HG03558 (cell line): ENCODE results near the gene C10orf67.
"Not testable (repeated sequence)": the region's sequence is repeated elsewhere in the genome, so short reads cannot be mapped to it uniquely, and the experiment has no call there.

ENCODE experiments used
- ATAC-seq: cut with Tn5 transposase; IDR thresholded peaks from one replicate; pipeline ENCODE4 v1.9.1; 2021; ENCODE audit warnings: moderate number of reproducible peaks; ENCODE audit not compliant: unreplicated experiment; ENCODE audit errors: extremely low read depth

The C10orf67 gene

DNA sequence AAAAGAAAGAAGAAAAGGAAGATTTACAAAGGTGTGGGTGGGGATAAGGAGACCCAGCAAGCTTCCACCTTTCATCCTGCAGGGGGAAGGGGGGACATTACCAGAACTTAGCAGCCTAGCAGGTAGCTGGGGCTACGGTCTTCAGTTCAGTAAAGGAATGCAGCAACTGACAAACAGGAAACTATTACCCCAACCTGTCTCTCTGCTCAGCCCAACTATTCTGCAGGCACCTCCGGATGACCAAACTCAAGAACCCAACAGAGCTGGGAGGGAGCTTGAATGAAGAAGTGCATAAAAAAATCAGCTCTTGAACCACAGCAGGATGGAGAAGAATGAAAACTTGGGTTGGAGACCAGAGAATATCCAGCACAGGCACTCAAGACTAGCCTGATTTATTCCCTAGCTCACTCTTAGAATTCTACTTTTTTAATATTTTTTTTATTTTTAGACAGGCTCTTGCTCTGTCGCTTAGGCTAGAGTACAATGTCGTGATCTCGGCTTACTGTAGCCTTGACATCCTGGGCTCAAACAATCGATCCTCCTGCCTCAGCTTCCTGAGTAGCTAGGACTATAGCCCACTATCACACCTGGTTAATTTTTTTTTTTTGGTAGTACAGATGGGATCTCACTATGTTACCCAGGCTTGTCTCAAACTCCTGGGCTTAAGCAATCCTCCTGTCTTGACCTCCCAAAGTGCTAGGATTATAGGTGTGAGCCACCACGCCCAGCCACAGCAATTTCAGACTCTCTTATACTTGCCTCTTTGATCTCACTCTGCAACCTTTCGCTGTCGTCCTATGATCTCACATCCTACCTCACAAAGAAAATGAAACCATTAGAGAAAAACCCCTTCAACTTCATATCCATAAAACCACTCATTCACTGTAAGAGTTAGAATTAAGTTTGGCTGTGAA, 18.5 kb upstream of the C10orf67 start:
- ATAC-seq, result peak; percentile 20

DNA sequence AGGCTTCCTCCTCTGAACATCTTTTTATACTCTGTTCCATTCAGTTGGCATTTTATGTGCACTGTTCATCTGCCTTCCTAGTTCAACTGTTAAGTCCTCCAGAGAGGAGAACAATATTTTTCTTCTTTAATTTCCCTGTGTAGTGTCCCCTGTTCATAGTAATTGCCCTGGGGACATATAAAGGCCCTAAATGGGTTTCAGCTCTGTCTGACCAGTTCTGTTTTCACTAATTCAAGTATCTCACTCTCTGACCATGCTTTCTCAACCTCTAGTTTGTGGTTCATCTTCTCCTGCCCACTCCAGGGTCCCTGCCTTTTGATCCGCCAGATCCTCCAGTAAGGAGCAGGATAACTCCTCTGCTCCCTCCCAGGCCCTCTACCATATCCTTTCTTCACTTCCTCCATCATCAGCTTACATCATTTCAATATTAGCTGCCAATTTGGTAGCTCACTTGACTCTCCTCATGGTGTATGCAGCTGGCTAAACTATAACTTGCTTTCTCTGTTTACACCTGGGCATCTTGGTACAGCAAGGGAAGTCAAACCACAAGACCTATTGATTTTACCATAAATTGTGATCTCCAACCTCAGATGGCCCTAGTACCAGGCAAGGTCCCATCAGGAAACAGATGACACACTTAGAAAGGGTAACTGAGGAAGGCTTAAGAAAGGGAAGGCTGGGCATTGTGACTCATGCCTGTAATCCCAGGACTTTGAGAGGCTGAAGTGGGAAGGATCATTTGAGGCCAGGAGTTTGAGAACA, 17.7 kb upstream of the C10orf67 start:
- peak; percentile 32 for ATAC-seq

DNA sequence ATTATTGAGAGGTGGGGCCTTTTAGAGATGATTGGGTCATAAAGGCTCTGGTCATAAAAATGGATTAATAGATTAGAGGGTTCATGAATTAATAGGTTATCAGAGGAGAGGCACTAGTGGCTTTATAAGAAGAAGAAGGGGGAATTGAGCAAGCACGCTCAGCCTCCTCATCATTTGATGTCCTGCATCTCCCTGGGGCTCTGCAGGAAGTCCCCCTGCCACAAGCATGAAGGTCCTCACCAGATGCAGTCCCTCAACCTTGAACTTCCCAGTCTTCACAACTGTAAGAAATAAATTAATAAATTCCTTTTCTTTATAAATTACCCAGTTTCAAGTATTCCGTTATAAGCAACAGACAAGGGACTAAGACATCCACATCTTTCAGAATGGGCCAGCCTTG, 17.1 kb upstream of the C10orf67 start:
- ATAC-seq, result no peak

DNA sequence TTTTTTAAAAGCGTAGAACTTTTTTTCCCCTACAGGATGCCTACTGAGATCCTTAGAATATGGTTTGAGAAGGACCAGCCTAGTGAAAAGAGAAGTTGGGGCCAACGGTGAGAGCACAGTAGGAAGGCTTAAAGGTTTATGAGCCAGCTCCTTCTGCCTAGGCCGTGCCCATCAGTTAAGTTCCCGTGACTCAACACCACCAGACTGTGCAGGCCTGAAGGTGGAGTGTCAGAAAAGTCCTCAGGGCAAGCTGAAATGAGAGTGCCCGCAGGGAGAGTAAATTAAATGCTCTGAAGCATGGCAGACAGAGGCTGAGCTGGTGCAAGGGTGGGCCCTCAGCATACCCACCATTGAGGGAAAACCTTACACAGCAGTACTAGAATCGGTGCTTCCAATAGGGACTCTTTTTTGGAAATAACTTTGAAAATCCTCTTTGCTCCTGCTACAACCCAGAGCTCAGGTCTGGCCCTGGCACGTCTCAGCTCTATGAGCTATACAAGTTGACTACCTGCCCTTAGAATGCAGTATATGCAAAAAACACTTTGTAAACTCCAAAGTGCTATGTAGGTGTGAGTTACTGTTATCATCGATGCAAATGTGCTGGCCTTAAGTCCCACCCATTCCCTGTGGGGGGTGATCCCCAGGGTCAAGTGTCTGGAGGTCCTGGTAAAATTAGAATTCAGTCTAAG, 15.2 kb upstream of the C10orf67 start:
- ATAC-seq, result no peak

DNA sequence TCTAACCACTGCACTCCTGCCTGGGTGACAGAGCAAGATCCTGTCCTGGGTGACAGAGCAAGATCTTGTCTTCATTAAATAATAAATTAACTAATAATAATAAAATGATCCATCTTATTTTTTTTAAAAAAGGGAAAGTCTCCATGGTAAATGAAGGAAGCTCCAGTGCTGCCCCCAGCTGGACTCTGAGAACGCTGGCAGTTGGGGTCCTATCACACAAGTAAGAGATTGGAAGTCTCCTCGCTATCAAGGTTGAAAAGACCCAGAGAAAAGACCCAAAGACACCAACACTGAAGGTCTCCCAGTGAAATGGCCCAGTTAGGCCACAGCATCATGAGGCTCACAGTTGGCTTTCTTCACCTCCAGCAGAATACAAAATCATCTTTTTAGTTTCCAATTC, 13.8 kb upstream of the C10orf67 start:
- no peak for ATAC-seq

DNA sequence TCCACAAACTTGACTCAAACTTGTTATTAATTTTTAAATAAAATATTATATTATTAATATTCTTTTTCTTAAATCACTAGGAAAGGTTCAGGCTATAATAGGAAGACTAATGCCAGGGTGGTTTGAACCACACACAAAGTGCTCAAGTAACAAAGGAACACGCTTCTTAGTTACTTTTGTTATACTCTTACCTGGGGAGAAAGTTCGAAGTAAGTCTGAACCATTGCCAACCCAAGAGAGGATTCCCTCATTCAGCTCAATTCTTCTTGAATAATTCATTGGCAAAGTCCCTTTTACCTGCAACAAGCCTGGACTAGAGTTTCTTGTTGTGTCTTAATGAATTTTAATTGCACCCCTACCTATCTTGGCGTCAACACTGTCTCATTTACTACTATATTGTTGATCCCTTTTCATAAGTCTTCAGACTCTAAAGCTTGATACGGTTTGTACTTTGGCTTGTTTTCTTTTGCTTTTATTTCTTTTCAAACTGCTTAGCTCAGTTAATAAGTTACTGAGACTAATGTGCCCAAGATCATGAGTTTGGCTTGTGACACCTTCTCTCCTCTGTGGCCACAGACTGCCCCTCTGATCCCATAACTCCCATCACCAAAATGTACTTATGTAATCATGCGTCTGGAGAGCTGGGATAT, 10.2 kb upstream of the C10orf67 start:
- no peak for ATAC-seq

DNA sequence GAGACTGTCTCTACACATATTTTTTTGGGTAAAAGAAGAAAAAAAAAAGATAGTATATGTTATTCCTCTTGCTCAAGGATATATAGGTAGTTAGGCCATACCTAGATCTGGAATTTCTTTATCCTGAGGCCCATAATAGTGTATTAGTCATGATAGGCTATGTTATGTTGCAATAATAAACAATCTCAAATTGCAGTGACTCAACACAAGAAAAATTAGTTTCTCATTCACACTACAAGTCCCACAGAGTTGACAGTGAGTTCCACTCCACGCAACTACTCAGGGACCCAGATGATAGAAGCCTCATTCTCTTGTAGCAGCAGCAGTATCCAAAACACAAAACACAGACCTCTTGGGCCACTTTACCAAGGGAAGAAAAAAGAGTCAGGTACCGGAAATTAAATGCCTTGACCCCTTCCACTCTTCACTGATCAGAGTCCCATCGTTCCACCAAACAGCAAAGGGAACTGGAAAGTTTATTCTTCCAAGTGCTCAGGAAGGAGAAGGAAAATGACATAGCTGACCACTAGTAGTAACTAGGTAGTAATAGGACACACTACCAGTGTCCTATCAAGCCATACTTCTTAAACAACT, 7.4 kb upstream of the C10orf67 start:
- ATAC-seq, result no peak

DNA sequence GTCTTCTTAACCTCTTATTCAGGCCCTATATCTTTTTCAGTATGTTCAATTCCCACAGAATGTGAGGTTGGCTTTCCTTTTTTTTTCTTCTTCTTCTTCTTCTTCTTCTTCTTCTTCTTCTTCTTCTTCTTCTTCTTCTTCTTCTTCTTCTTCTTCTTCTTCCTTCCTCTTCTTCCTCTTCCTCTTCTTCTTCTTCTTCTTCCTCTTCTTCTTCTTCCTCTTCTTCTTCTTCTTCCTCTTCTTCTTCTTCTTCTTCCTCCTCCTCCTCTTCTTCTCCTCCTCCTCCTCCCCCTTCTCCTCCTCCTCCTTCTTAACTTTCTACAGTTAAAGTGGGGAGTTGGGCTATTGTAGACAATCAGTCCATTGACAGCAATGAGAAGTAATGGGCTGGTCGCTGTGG, 6.1 kb upstream of the C10orf67 start:
- ATAC-seq, result not testable (repeated sequence)

DNA sequence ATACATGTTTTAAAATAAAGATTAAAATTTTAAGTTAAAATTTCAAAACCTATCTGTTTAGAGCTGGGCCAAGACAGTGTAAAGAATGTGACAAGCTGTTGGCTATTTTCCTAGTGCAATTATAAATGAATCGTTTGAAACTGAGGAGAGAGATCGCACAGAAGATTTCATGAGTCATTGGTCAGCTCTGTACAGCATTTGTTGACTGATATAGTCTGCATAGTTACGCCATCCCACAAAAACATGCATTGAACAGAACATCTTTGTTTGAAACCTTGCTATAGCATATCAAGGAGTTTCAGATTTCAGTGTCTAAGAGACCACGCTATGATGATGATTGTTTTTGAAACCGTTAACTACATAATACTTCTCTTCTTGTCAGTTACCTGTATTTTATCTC, 1.3 kb upstream of the C10orf67 start:
- no peak for ATAC-seq

DNA sequence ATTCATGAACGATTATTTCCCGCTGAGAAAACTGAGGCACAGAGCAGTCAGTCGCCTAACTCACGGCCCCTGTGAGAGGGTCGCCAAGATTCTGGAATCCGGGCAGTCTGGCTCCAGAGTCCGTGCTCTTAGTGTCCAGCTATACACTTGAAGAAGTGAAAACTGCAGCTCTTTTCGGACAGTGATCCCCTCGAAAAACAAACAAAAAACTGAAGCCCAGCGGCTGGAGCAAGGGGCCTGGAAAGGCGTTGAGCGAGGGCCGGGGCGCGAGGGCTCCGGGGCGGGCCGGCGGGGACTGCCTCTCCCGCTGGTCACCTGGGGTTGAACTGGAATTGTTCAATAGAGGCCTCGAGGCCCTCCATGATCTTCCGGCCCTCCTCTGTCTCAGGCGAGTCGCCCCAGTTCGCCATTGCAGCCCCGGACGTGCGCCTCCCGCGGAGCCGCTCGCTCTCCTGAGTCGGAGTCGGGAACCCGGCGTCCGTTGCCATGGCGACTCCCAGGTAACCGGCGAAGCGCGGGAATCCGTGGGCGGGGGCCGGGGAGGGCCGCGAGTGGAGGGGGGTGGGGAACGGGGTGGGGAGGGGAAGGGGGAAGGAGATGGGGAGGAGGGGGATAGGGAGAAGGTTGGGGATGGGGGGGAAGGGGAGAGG, 881 bp downstream of the C10orf67 start:
- no peak for ATAC-seq

DNA sequence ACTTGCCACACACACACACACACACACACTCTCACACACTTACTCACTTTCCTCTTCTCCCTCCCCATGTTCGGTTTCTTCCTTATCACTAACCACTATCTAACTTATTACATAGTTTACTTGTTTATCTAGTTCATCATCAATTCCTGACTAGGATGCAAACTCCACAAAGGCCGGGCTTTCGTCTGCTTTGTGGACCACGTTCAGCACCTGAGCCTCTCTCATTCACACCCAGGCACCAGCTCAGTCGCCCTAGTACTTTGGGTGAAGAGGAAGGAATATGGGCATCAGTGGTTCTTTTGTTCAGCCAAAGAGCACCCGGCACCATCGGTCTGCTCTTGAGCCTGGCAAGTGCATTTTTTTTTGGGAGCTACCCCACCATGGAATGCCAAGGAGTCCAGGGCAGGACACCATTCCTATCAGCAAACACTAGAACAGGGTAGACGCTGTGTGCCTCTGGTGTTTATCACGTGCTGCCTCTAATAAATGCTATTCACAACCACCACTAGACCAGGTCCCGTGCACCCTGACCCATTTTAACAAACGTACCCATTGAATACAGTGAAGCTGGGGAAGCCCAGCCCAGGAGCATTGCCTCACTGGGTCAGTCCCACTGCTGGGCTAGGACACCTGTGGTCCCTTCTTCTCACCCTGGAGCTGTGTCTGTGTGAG, 2.2 kb downstream of the C10orf67 start:
- ATAC-seq, result no peak

DNA sequence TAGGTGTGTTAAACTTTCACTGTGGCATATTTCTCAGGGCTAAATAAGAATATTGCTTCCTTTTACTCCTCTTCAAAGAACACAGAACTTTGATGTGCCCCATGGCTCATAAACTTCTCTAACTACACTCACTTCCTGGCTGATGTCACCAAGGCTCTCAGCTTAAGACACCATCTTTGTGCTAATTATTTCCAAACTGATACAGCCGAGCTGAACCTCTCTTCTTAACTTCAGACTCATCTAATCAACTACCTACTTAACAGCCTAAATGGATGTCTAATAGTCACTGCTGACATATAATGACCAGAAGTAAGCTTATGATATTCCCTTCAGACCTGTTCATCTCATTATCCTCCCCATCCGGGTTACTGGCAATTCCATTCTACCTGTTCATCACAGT, 3.6 kb downstream of the C10orf67 start:
- no peak for ATAC-seq

DNA sequence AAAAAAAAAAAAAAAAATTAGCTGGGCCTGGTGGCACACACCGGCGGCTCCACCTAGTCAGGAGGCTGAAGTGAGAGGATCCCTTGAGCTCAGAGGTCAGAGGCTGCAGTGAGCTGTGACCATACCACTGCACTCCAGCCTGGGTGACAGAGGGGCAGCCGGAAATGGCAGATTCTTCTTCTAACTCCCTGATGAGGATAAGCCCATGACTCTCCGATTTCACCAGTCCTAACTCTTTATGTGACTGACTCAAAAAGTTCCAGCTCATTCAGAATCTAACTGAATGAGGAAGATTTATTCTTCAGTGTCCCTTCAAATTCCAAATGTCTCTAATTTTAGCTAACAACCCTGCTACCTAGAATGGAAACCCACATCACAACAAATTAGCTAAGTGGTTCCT, 4.2 kb downstream of the C10orf67 start:
- ATAC-seq, result no peak

DNA sequence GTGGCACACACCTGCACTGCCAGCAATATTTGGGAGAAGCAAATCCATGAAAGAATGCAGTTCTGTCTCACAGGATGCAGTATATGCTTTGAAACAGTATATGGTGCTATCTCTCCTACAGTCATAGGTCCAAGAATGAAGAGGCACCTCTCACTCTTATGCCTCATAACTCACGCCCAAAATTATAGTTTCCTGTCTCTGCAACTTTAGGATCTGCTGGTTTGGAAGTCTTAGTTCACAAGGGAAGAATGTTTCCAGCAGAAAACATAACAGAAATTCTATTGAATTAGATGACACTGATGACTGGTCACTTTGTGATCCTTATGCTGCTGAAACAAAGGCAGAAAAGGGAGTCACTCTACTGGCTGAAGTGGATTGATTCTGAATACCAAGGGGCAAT, 5.7 kb downstream of the C10orf67 start:
- no peak for ATAC-seq

DNA sequence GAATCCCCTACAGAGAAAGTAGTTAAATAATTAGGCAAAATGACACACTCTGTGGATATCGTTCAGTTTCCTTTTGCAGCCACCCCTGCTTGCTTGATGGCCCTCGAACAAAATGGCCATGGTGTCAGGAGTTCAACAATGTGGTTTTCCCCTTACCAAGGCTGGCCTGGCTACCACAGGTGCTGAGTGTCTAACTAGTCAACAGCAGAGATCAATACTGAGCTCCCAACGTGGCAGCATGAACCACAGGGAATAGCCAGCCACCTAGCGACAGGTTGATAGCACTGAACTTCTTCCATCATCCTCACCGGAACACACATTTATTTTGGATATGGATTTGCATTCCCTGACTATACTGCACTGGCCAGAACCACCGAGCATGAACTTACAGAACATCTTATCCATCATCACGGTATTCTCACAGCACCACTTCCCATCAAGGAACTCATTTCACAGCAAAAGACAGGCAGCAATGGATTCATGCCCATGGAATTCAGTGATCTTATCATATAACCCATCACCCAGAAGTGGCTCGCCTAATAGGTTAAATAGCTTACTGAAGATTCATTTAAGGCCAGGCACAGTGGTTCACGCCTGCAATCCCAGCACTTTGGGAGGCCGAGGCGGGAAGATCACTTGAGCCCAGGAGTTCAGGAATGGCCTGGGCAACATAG, 6.3 kb downstream of the C10orf67 start:
- ATAC-seq, result no peak

DNA sequence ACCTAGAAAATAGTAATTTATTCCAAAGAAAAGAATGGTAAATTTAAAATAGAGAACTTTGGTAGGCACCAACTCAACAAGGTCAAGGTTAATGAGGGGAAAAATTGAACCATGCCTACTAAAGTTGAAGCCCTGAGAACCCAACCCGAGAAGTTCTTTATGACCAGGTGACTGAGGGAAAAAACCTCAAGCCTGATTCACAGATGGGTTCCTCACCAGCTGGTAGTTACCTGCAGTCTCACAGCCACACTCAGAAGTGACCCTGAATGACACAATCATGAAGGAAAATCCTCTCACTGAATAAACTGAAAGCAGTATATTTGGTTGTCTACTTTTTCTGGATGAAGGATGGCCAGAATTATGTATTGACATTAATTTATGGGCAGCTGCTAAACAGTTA, 7.0 kb downstream of the C10orf67 start:
- ATAC-seq, result no peak

DNA sequence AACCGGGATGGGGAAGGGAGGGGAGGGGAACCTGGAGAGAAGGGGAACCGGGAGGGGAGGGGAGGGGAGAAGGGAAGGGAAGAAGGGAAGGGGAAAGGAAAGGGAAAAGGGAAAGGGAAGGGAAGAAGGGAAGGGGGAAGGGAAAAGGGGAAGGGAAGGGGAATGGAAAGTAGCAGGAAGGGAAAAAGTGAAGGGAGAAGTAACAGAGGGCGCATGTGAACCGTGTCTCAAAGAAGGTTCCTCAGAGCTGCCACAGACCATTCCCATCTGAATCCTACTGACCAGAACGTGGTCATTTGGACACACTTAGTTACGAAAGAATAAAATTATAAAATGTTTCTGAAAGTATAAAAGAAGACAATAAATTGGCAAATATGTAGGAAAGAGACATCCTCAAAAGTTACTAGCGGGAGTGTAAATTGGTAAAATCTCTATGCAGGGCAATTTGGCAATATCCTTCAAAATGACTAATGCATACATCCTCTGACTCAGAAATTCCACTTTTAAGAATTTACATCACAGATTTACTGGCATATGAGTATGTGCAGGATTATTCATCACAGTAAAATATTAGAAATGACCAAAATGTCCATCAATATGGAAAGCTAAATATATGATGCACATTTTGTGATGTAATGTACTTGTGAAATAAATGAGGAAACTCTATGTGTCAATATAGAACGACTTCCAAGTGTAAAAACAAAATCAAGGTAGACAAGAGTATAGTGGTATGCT, 12.9 kb downstream of the C10orf67 start:
- ATAC-seq, result no peak

DNA sequence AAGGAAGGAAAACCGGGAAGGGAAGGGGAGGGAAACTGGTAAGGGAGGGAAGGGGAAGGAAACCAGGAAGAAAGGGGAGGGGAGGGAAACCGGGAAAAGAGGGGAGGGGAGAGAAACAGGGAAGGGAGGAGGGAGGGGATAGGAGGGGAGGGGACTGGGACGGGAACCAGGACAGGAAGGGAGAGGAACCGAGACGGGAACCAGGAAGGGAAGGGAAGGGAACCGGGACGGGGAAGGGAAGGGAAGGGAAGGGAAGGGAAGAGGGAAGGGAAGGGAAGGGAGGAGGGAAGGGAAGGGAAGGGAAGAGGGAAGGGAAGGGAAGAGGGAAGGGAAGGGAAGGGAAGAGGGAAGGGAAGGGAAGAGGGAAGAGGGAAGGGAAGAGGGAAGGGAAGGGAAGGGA, 13.6 kb downstream of the C10orf67 start:
- no peak for ATAC-seq
